ENCODE results near the gene TRPM8.
A peak's percentile ranks its signal among the peaks of the same experiment; 100 is the strongest.

Gene TRPM8

DNA sequence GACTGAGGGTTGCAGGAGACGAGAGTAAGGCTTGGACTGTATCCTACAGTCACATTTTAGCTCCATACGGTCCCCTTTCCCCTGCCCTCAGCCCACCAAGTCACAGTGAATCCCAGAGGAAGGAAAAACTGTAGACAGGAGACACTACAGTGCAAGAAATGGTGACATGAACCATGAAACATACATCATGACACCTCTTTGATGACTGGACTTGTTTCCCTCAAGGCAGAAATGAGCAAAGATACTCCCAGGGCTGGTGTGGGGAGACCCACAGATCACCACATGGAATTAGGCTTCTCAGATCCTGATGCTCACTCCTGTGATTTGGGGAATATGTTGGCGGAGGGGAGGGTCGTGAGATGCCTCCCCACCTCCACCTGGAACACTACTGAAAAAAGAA lies 85.1 kb downstream of the TRPM8 start:
- no peak for TF ChIP-seq JUND (IDR thresholded peaks at IDR 0.05; ENCODE audit: low read depth)
- DNase-seq (ENCODE audit: low read depth in 1 of 2, low spot score in 1 of 2): no peak
- in situ Hi-C loops (cut with HindIII; ENCODE audit: low pct_unique_long_range_greater_than_20kb, low sequenced_read_pairs): no loop called here

DNA sequence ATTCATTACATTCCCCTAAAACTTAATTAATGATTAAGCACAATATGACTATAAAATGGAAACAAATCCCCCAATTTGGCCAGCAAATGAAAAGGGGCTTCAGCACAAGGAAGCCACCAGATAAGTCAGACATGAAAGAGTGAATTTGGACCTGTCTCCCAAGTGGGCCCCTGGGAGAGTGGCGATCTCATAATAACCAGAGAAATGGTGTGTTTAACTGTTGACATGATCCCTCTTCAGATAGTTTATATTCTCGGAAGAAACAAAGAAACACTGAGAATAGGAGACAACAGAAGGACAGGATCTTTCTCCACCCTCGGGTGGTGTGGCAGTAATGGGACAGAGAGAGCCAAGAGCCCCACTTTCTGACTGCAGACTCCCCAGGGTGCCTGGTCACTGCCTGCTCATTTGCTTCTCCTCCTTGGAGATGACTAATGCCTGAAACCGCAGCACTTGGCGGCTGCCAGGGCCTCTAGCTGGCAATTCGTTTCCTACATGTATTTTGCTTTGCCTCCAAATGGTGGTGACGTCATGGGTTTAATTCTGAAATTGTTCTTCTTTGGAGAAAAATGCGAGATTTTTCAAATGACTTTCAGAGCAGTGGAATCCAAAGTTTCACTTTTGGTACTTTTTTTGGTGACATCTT lies 86.9 kb downstream of the TRPM8 start:
- in situ Hi-C loops (cut with HindIII; ENCODE audit: low pct_unique_long_range_greater_than_20kb, low sequenced_read_pairs): no loop called here
- no peak for TF ChIP-seq JUND (IDR thresholded peaks at IDR 0.05; ENCODE audit: low read depth)
- peak in 1 of 2 experiments; percentile 8 for DNase-seq (ENCODE audit: low read depth in 1 of 2, low spot score in 1 of 2)

DNA sequence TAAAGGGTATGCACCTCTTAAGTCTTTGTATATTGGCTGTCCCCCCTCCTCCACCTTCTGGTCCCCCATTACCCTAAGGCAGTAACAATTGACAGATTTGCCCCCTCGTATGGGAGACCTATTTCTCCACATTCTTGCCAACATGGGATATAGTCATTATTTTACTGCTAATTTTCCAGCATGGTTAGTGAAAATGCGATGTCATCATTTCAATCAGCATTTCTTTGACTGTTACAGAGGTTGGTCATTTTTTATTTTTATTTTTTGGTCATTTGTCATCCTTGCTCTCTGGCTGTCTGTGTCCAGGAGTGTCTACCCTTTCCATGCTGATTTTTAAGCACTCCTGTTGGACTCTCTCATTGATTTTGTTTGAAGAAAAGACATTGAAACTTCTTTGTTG lies 88.0 kb downstream of the TRPM8 start:
- no peak for TF ChIP-seq JUND (IDR thresholded peaks at IDR 0.05; ENCODE audit: low read depth)
- DNase-seq (ENCODE audit: low read depth in 1 of 2, low spot score in 1 of 2): no peak
- in situ Hi-C loops (cut with HindIII; ENCODE audit: low pct_unique_long_range_greater_than_20kb, low sequenced_read_pairs): no loop called here

DNA sequence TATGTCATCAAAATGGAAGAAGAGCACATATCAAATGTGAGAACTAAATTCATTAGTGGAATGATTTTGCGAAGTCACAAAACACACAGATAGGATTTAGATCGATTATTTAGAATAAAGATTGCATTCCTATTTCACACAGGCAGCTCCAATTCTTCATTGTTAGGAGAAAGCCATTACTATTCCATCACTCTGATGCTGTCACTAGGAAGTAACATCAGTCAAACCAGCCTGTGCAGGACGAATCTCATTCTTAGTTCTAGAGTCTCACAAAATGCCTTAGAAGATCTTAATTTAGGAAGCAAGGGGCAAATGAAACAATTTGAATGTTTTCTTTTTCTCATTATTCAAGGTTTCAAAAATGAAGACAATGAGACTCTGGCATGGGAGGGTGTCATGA lies 89.3 kb downstream of the TRPM8 start:
- no peak for TF ChIP-seq JUND (IDR thresholded peaks at IDR 0.05; ENCODE audit: low read depth)
- DNase-seq (ENCODE audit: low read depth in 1 of 2, low spot score in 1 of 2): no peak
- in situ Hi-C loops (cut with HindIII; ENCODE audit: low pct_unique_long_range_greater_than_20kb, low sequenced_read_pairs): no loop called here

DNA sequence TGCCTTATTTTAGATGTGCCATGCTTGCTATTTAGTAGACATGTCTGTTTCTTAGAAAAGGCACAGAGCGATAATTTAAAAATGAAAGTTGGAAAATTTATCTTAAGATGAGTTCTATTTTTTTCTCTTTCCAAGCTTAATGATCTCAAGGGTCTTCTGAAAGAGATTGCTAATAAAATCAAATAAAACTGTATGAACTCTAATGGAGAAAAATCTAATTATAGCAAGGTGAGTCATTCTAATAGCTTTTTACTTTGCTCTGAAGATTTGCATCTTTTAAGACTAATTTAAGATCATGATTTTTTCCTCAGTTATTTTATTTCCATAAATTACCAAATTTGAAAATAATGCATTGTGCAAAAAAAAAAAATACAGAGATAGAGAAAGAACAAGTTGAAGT lies 97.3 kb downstream of the TRPM8 start:
- no peak for TF ChIP-seq JUND (IDR thresholded peaks at IDR 0.05; ENCODE audit: low read depth)

DNA sequence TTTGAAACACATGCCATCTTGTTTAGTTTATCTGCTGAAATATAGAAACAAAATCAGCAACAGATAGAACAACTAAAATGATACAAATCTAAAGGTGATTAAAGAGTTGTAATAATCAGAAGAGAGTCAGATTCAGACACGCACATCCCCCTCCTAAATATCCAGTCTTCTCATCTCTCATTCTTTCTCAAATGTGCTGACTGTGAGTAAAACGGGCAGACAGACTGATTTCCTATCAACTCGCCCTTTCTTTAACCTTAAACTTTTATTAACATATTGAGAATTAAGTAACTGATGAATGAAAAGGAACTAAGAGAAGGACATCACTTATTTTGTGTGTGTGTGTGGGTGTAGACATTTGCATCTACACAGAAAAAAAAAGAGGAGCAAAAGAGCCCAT lies 98.7 kb downstream of the TRPM8 start:
- in situ Hi-C loops (cut with HindIII; ENCODE audit: low pct_unique_long_range_greater_than_20kb, low sequenced_read_pairs): no loop called here
- DNase-seq (ENCODE audit: low read depth in 1 of 2, low spot score in 1 of 2): no peak
- no peak for TF ChIP-seq JUND (IDR thresholded peaks at IDR 0.05; ENCODE audit: low read depth)

More for the DNA sequence above, 97.3 kb downstream of the TRPM8 start:
- in situ Hi-C loops (cut with HindIII; ENCODE audit: low pct_unique_long_range_greater_than_20kb, low sequenced_read_pairs): no loop called here
- DNase-seq (ENCODE audit: low read depth in 1 of 2, low spot score in 1 of 2): no peak

DNA sequence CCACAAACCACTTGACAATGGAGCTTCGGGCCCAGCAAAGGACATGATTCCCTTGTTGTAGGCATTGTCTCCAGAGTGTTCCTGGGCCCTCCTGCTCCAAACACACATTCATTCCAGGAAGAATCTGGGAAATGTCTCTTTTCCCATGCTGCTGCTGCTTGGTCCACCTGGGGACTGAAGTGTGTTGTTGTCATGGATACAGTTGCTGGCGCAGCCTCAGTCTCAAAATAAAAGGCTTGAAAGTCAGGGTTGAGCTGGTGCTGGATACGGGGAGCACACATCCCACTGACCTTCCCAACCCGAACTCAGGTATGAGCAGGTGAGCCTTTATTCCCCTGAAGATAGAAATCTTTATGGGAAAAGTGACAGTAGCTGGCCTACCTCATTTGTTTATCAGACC lies 102.7 kb downstream of the TRPM8 start:
- in situ Hi-C loops (cut with HindIII; ENCODE audit: low pct_unique_long_range_greater_than_20kb, low sequenced_read_pairs): no loop called here
- no peak for TF ChIP-seq JUND (IDR thresholded peaks at IDR 0.05; ENCODE audit: low read depth)
- no peak for DNase-seq (ENCODE audit: low read depth in 1 of 2, low spot score in 1 of 2)

DNA sequence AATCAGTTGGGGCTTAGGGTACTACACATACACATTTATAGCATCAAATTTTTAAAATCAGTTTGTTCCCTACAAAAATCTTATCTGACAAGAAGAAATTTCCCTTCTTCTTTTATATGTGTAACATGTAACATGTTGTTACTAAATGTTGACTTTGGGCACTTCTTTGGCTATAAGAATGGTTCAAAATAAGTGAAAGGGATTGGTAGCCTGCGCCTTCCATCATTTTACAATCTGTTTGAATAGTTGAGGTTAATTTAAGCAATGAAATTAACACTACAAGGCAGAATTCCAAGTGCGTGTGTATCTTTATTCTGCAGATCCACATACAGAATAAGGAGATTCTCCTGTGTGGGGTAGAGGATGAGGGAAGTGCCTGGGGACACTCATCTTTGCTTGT lies 103.2 kb downstream of the TRPM8 start:
- TF ChIP-seq JUND (IDR thresholded peaks at IDR 0.05; ENCODE audit: low read depth): no peak
- no peak for DNase-seq (ENCODE audit: low read depth in 1 of 2, low spot score in 1 of 2)
- in situ Hi-C loops (cut with HindIII; ENCODE audit: low pct_unique_long_range_greater_than_20kb, low sequenced_read_pairs): no loop called here

DNA sequence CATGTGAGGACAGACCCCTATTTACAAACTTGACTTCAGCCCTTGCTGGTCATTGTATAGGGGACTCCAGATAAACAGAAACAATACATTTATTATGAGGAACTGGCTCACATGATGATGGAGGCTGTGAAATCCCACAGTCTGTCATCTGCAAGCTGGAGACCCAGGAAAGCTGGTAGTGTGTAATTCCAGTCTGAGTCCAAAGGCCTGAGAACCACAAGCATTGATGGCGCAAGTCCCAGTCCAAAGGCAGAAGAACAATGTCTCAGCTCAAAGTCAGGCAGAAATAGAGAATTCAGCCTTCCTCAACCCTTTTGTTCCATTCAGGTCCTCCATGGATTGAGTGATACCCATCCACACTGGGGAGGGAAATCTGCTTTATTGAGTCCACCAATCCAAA lies 105.3 kb downstream of the TRPM8 start:
- DNase-seq (ENCODE audit: low read depth in 1 of 2, low spot score in 1 of 2): no peak
- in situ Hi-C loops (cut with HindIII; ENCODE audit: low pct_unique_long_range_greater_than_20kb, low sequenced_read_pairs): no loop called here
- no peak for TF ChIP-seq JUND (IDR thresholded peaks at IDR 0.05; ENCODE audit: low read depth)

DNA sequence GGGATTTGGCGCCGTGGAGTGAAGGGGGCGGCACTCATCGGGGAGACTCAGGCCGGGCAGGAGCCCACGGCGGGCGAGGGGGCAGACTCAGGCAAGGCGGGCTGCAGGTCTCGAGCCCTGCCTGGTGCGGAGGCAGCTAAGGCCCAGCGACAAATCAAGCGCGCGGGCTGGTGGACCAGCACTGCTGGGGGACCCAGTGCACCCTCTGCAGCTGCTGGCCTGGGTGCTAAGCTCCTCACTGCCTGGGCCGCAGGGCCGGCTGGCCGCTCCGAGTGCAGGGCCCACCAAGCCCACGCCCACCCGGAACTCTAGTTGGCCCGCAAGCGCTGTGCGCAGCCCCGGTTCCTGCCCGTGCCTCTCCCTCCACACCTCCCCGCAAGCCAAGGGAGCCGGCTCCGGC lies 107.1 kb downstream of the TRPM8 start:
- in situ Hi-C loops (cut with HindIII; ENCODE audit: low pct_unique_long_range_greater_than_20kb, low sequenced_read_pairs): no loop called here
- DNase-seq (ENCODE audit: low read depth in 1 of 2, low spot score in 1 of 2): no peak
- no peak for TF ChIP-seq JUND (IDR thresholded peaks at IDR 0.05; ENCODE audit: low read depth)

DNA sequence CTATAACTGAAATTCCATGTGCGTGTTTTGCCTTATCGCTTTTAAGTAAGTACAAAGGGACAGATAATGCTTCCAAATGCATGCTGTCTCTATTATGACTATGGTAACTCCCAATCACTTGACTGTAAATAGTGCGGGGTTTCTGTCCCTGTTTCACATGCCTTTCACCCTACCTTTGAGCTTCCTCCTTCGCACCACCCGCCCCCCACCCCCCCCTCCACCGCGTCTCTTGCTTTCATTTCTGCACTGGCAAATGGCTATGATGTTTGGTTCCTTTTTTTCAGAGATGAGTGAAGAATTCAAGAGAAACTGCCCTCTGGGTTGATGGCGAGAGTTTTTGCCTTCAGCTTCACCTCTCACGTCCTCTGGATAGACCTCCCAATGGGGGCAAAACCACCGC lies 108.3 kb downstream of the TRPM8 start:
- DNase-seq (ENCODE audit: low read depth in 1 of 2, low spot score in 1 of 2): no peak
- in situ Hi-C loops (cut with HindIII; ENCODE audit: low pct_unique_long_range_greater_than_20kb, low sequenced_read_pairs): no loop called here

DNA sequence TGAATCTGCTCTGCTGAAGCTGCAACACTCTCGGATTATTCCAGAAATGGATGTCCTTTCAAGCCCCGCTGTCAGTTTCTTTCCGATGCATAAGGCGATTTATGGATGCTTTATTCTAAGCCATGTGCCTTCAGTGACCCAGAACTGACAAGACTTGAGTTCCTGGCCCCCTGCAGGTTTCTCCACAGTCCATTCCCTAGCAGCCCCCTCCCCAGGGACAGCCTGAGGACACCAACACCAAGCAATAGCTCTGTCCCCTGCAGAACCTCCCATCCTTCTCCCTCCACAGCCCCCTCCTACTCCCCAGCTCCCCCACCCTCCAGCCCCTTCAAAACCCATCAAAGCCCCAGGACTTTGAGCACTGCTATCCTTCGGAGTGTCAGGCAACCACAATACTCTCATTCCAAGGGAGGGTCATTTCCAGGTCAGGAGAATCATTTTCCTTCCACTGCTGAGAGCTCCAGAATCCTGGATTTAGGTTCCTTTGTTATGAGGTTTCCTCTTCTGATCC lies 108.8 kb downstream of the TRPM8 start:
- no peak for DNase-seq (ENCODE audit: low read depth in 1 of 2, low spot score in 1 of 2)
- TF ChIP-seq JUND (IDR thresholded peaks at IDR 0.05; ENCODE audit: low read depth): no peak
- in situ Hi-C loops (cut with HindIII; ENCODE audit: low pct_unique_long_range_greater_than_20kb, low sequenced_read_pairs): no loop called here

More for the DNA sequence above, 108.3 kb downstream of the TRPM8 start:
- TF ChIP-seq JUND (IDR thresholded peaks at IDR 0.05; ENCODE audit: low read depth): no peak

DNA sequence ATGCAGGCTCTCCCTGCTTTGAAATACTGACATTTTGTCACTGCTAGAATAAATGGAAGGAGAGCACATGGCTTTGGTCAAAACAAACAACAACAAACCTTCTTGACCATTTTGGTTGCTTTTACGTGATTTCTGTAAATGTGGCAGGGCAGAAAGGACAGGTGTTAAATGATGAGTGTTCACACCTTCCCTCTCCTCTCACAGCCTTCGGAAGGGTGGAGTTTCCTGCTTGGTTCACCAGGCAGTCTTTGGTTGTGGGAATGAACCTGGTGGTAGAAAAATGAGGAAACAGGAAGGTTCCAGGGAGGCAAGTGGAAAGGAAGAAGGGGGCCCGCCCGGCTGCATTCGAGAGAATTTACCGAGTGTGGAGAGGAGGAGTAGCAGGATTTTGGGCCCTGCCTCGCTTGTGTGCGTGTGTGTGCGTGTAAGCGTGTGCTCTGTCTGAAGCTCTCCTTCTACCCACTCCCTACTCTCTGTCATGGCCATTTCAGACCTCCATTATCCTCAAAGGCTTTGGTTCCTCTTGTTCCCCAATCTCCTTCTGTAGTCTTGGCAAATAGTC lies 109.6 kb downstream of the TRPM8 start:
- in situ Hi-C loops (cut with HindIII; ENCODE audit: low pct_unique_long_range_greater_than_20kb, low sequenced_read_pairs): no loop called here
- no peak for TF ChIP-seq JUND (IDR thresholded peaks at IDR 0.05; ENCODE audit: low read depth)
- DNase-seq (ENCODE audit: low read depth in 1 of 2, low spot score in 1 of 2): no peak

DNA sequence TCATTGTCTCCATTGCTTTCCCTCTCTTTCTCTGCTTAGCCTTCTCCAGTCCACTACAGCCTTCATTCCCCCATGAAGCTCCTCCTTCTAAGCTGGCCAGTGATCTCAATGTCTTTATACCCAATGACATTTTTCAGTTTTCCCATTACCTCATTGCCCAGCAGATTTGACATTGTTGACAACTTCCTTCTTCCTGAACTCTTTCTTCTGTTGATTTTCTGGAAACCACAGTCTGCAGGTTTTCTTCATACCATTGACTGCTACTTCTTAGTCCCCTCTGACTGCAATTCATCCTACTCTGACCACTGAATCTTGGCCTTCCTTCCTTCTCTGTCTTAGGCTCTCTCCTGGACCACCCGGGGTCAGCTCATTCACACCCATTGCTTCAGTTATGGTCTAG lies 110.5 kb downstream of the TRPM8 start:
- in situ Hi-C loops (cut with HindIII; ENCODE audit: low pct_unique_long_range_greater_than_20kb, low sequenced_read_pairs): no loop called here
- no peak for TF ChIP-seq JUND (IDR thresholded peaks at IDR 0.05; ENCODE audit: low read depth)
- no peak for DNase-seq (ENCODE audit: low read depth in 1 of 2, low spot score in 1 of 2)
